T follicular helper cell (primary cell): ENCODE data around the gene CETP.
"Not testable (repeated sequence)": the region's sequence is repeated elsewhere in the genome, so short reads cannot be mapped to it uniquely, and the experiment has no call there.

Experiments used
- DNase-seq: peaks from one replicate; pipeline ENCODE4 v3.0.0-alpha.2; 2020; ENCODE audit warnings: low read depth

Gene CETP

GRCh38 chr16:56998861-56999260 lies 37.1 kb downstream of the CETP start:
- no peak for DNase-seq

GRCh38 chr16:56999409-57000270 lies 37.9 kb downstream of the CETP start:
- DNase-seq = peak; percentile 29

DNA sequence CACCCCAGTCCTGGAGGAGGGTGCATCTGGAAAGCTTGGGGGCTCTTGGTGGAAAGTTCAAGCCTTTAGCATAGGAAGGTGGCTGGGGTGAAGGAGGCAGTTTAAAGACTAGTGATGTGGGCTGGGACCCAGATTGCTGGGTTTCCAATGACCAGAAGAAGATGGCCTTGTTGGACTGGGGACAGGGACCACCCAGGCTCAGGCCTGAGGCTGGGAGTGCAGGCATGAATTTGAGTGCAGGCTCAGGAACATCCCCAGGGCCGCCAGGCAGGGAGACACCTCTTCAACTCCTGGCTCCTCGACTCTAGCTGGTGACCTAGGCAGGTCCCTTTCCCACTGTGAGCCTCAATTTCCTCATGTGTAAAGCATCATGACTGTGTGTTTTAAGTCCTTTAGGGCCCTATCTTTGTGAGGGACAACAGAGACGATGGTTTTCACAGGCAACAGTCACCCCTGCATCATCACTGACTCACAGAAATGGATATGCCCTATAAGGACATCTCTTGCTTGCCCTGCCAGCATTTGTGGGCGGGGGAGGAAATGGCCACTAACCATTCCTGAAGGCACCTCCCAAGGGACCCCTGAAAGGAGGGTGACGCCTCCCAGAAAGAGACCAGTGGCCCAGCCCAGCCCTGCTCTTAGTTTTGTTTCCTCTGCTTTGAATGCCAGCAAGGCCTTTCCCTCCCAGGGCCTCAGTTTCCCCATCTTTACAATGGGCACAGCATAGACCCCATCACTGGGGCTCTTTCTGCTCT lies 38.7 kb downstream of the CETP start:
- DNase-seq = no peak

DNA sequence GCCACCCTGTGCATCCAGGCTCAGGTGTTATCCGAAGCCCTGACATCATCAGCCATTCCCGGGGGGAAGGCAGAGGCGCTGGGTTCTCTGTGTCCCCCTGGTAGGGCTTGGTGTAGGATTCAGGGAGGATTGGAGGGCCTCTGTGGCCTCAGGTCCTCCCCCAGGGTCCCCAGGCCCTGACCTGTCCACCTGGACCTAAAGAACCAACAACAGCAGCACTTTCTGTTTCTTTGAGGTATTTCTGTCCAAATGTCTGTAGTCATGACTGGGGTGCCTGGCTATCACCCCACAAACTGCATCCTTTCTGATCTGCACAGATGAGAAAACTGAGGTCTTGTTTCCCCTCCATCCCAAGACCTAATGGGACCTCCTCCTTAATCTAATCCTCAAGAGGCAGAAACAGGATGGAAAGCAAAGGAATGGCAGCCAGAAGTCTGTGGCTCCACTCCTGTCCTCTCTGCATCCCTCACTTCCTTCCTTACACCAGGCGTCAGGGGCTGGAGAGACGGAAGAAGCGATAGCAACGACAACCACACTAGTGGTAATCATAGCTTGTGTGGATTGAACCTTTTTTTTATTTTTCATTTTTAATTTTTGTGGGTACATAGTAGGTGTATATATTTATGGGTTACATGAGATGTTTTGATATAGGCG lies 39.4 kb downstream of the CETP start:
- no peak for DNase-seq

GRCh38 chr16:57003439-57004386 lies 42.0 kb downstream of the CETP start:
- no peak for DNase-seq

- DNase-seq = no peak
Observed at GRCh38 chr16:57004387-57005250, 42.9 kb downstream of the CETP start.

DNA sequence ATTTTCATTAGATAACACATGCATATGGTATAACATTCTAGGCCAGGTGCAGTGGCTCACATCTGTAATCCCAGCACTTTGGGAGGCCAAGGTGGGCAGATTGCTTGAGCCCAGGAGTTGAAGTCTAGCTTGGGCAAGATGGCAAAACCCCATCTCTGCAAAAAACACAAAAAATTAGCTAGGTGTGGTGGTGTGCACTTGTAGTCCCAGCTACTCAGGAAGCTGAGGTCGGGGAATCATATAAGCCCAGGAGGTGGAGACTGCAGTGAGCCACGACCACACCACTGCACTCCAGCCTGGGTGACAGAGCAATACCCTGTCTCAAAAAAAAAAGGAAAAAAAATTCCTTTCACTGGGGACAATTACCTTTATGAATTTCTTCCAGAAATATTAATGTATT lies 43.8 kb downstream of the CETP start:
- not testable (repeated sequence) for DNase-seq

- DNase-seq = no peak
Observed at GRCh38 chr16:57007050-57007449, 45.3 kb downstream of the CETP start.

GRCh38 chr16:57007530-57007929 lies 45.8 kb downstream of the CETP start:
- no peak for DNase-seq

DNA sequence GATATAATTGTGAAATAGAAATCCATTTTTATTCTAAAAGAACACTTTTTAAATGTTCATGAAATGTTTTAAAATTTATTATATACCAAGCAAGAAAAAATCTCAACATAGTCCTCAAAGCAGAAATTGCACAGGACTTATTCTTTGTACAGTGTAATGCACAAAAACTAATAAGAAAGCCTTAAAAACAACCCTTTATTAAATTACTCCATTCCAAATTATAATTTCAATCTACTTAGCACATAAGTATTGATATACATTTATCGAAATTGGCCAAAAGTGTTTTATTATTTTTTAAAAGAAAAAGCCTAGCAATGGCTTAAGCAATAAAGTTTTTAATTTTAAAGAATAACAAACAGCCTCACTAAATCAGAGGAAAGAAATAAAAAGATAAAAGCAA lies 46.7 kb downstream of the CETP start:
- no peak for DNase-seq

DNA sequence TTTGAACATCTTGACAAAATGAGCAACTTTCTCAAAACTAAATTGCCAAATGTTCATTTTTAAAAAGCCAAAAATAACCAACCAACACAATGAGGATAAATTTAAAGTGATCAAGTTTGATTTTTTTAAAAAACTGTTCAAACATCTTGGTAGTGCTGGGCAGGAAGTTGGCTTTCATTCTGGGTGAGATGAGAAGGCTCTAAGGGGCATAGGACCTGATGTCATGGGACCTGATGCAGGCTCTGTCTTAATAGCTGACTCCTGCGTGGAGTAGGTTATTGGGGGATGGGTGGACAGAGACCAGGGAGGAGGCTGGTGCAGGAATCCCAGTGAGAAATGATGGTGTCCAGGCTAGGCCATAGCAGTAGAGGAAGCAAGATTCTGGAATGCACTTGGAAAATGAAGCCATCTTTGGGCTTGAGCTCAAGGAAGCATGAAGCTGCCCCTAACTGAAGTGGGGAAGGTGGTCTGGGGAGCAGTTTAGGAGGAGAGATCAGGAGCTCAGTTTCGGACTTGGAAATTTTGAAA lies 48.0 kb downstream of the CETP start:
- no peak for DNase-seq

DNA sequence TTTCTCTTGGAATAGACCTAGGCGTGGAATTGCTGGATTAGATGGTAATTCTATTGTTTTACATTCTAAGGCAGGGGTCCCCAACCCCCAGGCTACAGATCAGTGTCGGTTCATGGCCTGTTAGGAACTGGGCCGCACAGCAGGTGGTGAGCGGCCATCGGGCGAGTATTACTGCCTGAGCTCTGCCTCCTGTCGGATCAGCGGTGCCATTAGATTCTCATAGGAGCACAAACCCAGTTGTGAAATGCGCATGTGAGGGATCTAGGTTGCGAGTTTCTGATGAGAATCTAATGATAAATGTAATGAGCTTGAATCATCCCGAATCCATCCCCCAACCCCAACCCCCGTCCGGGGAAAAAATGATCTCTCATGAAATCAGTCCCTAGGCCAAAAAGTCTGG lies 50.6 kb downstream of the CETP start:
- no peak for DNase-seq

DNA sequence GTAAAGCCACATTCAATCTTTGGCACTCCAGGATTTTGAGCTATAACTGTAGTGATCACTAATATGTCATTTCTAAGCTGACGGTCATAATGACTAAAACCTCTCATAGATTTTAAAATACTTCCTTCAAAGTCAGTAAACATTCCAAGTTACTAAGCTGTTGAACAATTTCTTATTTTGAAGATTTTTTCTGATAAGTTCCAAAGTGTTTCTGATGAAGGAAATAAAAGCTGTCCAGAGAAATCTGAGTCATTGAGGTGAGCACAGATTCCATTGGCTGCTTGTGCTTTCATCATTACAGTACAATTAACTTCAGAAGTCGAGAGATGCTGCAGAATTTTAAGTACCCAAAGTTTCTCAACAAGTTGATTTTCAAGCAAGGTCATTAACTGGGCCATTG lies 51.5 kb downstream of the CETP start:
- DNase-seq = no peak

DNA sequence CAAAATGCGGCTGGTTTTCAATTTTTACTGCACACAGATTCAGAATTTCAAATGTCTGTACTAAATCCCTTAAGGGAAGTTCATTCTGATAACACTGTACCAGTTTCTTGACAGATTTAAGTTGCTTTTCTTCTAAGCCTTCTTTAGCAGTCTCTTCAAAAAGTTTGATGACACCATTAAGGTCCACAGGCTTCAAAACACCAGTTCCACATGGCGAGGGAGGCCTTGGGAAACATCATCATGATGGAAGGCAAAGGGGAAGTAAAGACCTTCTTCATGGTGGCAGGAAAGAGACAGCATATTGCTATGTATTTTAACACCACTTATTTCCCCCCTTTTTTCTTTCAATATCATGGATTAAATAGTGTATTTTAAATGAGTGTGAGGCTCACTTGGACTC lies 52.2 kb downstream of the CETP start:
- no peak for DNase-seq

- DNase-seq = no peak
Observed at GRCh38 chr16:57016301-57016700, 54.6 kb downstream of the CETP start.

DNA sequence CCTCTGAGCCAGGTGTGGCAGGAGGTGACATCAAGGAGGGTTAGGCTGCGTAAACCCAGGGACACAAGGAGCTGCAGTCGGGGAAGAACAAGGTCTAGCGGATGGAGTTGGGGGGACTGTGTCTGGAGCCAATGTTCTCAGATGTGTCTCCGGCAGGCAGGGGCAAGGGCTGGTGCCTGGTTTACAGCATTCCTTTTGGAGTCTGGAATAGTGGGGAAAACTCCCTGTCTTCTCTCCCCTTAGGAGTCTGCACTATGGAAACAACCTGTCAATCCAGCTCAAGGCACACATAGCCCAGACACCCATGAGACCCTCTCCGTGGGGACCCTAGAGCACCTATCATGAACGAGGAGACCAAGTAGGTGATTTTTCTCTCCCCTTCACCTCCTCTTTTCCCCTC lies 55.1 kb downstream of the CETP start:
- DNase-seq = no peak

DNA sequence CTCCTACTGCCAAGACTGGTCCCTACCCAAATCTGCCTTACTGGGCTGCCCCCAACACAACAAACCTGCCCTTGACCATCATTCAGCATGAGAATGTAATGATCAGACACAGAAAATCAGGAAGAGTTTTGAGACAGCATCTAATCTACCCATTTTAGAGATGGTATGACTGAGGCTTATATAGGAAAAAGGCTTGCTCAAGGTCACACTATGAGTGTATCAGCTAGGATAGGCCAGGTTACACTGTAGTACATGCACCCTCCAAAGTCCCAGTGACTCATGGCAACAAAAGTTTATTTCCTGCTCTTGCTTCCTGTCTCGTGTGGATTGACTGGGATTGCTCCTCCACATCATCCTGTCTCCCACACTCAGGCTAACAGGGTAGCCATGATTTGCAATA lies 55.5 kb downstream of the CETP start:
- DNase-seq = no peak

DNA sequence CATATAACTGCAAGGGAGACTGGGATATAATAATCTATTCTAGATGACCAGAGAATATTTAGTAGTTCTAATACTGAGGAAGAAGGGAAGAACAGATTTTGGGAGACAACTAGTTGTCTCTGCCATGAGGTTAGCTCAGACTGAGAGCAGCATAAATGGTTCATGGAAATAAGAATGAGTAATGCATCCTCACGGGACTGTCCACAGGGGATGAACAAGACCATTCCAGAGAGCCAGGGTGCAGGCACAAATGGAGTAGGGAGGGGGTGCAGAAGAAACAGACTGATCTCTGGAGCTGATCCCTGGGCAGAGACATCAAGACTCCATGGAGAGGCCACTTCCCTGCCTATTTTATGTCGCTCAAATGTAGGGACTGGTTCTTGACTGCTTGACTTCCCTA lies 58.0 kb downstream of the CETP start:
- DNase-seq = no peak

GRCh38 chr16:57020651-57021050 lies 58.9 kb downstream of the CETP start:
- no peak for DNase-seq

DNA sequence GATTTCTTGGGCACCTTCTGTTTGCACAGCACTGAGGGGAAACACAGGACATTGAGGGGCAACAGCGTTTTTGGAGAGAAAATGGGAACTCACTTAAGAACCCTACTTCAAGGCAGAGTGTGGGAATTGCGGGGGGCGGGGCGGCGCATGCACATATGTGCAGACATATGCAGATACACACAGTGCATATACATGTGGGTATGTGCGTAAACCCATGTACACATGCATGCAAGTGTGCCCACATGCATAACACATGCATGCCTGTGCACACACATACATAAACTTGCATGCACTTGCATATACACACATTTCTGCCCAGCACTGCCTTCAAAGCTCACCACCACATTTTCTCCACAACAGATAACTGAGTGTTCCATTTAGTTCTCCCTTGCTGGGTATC lies 60.0 kb downstream of the CETP start:
- no peak for DNase-seq
